T-helper 2 cell treated with Interferon-gamma antibody and Interleukin-4, amounts not matched to agents 5 μg/mL and 100 μg/mL, for 36 hours (primary cell): ENCODE results near the gene MPST.

Experiments used
- DNase-seq: peaks from one replicate; pipeline ENCODE4 v3.0.0; 2021; ENCODE audit warnings: low spot score
- H3K27ac Mint-ChIP-seq: one replicate; pipeline ENCODE4 v1.8.0; 2021; ENCODE audit warnings: mild to moderate bottlenecking, mixed read lengths
- H3K27me3 Mint-ChIP-seq: one replicate; pipeline ENCODE4 v1.8.0; 2021; ENCODE audit warnings: low read depth, mixed read lengths
- H3K36me3 Mint-ChIP-seq: one replicate; pipeline ENCODE4 v1.8.0; 2021; ENCODE audit warnings: low read depth, mixed read lengths
- H3K4me1 Mint-ChIP-seq: one replicate; pipeline ENCODE4 v1.8.0; 2021; ENCODE audit warnings: low read depth, mixed read lengths
- H3K4me3 Mint-ChIP-seq: one replicate; pipeline ENCODE4 v1.8.0; 2022; ENCODE audit warnings: mild to moderate bottlenecking, moderate library complexity, mixed read lengths
- H3K9me3 Mint-ChIP-seq: one replicate; pipeline ENCODE4 v1.8.0; 2021; ENCODE audit warnings: mixed read lengths

The MPST gene

DNA sequence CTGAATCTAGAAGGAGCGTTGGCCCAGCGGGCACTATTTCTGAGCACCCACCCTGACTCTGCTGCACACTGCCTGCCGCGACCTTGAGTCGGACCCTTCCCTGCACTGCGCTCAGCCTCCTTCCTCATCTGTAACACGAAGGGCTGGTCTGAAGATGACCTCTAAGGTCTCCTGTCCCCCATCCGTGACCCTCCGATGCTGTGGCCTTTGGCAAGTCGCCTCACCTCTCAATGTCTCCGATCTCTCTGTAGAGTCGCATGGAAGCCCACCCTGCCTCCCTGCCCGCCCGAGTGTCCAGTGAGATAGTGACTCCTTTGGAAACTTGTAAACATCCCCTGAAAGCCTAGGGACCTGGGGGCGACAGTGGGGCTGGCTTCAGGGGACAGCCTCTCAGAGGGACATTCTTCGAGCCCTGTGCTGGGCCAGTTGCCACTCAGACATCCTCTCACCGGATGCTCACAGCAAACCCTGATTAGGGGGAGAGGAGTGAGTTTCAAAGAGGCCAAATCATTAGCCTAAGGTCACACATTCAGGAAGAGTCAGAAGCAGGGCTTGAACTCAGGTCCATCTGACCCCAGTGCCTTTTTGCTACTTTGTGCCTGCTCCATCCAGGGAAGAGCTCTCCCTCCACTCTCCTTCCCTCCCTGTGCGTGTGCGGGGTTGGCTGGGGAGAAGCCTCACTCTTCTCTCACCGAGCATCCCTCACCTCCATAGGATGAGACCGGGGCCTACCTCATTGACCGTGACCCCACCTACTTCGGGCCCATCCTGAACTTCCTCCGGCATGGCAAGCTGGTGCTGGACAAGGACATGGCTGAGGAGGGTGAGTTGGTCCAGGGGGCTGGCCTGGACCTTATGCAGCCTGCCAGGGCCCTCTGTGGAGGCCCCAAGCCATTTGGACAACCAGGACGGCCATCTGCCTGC, 33.1 kb downstream of the MPST start:
- peaks cover 2% of the 10 kb centered on the region for H3K36me3 Mint-ChIP-seq
- H3K27ac Mint-ChIP-seq: peak overlapping the region; percentile 63
- no peak for DNase-seq
- H3K4me3 Mint-ChIP-seq: peak overlapping the region; percentile 87
- H3K9me3 Mint-ChIP-seq: no peaks in the 10 kb centered on the region
- peaks cover 9% of the 10 kb centered on the region for H3K4me1 Mint-ChIP-seq
- H3K27me3 Mint-ChIP-seq: no peaks in the 10 kb centered on the region

DNA sequence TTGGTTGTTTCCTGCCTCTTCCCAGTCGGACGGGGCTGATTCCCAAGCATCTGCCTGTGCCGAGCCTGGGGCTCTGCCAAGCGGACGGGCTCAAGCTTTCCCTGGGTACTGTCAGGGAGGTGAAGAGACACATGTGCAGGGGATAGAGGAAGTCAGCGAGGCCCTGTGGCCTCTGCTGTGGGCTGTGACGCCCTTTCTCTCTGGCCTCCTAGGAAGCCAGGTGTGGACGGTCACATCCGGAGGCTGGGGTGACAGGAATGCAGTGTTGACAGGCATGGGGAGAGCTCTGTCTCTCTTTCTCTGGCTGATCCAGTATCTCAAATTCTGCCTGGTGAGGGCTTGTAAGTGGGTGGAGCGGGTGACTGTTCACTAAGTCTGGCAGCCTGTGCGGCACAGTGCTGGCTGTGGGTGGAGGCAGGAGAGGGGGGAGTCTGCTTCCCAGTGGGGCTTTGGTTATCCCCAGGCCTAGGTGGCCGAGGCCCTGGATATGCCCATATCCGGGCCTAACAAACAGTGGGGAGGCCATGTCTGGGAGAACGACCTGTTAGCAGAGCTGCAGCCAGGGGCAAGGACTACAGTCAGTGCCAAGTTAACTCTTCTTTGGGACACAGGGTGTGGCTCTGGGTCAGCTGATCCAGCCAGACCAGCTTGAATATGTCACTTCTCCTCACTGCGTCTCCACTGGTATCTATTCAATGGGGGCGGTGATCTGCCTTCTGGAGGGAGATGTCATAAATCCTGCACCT, 33.9 kb downstream of the MPST start:
- Mint-ChIP-seq H3K27ac (no peak overlapping the region), H3K36me3 (peaks cover 3% of the 10 kb centered on the region), H3K4me1 (peaks cover 9% of the 10 kb centered on the region), H3K4me3 (peak overlapping the region; percentile 87), H3K9me3 (no peaks in the 10 kb centered on the region), H3K27me3 (no peaks in the 10 kb centered on the region)
- DNase-seq: no peak

DNA sequence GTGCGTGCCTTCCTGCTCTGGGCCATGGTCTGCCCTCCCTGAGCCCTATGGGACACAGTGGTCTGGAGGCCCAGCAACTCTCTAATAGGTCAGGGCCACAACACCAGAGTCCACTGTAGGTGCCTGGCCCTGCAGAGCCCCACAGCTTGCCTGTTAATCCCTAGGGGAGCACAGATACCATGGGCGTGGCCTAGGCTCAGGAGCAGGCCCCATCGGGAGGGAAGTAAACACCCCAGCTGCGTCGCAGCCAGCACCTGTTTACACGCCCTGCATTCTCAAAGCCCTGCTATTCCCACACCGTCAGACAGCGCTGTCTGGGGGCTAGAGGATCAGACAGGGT, 34.5 kb downstream of the MPST start:
- Mint-ChIP-seq H3K27me3 (no peaks in the 10 kb centered on the region), H3K27ac (no peak overlapping the region), H3K4me1 (peaks cover 9% of the 10 kb centered on the region), H3K36me3 (peaks cover 3% of the 10 kb centered on the region), H3K9me3 (no peaks in the 10 kb centered on the region), H3K4me3 (no peak overlapping the region)
- no peak for DNase-seq

DNA sequence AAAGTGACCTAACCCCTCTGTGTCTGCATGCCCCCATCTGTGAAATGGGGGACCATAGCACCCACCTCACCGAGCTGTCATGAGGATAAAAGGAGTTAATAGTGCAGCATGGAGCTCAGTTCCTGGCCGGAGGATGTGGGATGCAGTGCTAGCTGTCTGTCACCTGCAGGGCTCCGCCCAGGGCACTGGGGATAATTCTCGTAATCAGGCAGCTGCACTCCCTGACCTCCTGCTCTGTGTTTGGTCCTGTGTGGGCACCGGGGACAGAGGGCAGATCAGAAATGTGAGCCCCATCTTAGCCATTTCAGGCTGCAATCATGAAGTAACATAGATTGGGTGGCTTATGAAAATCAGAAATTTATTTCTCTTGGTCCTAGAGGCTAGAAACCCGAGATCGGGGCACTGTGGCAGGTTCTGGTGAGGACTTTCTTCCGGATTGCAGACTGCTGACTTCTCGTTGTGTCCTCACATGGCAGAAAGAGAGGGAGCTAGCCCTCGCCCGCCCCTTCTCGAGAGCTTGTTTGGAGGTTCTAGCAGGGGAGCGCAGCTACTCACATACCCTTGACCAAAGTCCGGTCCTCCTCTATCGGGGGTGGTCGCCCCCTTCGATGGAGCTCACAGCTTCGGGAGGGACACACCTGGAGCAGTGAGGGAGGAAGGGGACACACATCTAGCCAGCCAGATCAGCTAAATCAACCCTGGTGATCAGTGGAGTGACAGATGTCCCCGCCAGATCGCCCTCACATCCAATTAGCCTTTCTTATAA, 35.2 kb downstream of the MPST start:
- Mint-ChIP-seq H3K4me1 (peaks cover 10% of the 10 kb centered on the region), H3K9me3 (no peaks in the 10 kb centered on the region), H3K36me3 (peaks cover 3% of the 10 kb centered on the region), H3K27me3 (no peaks in the 10 kb centered on the region), H3K4me3 (no peak overlapping the region), H3K27ac (no peak overlapping the region)
- no peak for DNase-seq

DNA sequence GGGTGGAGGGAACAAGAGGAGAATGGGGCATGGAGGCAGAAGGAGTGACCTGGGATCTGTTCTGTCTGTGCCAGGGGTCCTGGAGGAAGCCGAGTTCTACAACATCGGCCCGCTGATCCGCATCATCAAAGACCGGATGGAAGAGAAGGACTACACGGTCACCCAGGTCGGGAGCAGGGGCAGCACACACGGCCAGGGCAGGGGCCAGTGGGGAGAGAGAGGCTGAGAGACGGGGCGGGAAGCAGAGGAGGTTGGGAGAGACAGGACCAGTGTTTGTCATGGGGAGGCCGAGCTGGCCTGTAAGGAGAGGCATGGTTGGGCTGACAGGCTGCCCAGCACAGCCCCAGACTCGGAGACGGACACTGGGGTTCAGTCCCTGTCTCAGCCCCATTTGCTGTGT, 36.7 kb downstream of the MPST start:
- Mint-ChIP-seq H3K27ac (no peak overlapping the region), H3K9me3 (no peaks in the 10 kb centered on the region), H3K4me1 (peaks cover 13% of the 10 kb centered on the region), H3K4me3 (no peak overlapping the region), H3K27me3 (no peaks in the 10 kb centered on the region), H3K36me3 (peaks cover 3% of the 10 kb centered on the region)
- no peak for DNase-seq

DNA sequence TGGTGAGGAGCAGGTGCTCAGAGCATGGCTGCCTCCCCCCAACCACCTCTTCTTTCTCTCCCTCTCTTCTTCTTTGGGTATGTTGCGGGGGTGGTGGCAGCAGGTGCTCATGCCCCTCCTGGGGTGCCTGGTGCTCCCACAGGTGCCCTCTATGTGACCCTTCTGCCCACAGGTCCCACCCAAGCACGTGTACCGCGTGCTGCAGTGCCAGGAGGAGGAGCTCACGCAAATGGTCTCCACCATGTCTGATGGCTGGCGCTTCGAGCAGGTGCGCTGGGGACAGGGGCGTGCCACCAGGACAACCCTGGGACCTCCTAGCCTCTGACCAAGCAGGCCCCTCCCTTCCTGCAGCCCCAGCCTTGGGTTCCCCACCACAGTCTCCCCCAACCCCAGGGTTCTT, 37.7 kb downstream of the MPST start:
- no peaks in the 10 kb centered on the region for H3K27me3 Mint-ChIP-seq
- no peak for DNase-seq
- H3K9me3 Mint-ChIP-seq: no peaks in the 10 kb centered on the region
- peaks cover 3% of the 10 kb centered on the region for H3K36me3 Mint-ChIP-seq
- no peak overlapping the region for H3K4me3 Mint-ChIP-seq
- no peak overlapping the region for H3K27ac Mint-ChIP-seq
- H3K4me1 Mint-ChIP-seq: peaks cover 12% of the 10 kb centered on the region

DNA sequence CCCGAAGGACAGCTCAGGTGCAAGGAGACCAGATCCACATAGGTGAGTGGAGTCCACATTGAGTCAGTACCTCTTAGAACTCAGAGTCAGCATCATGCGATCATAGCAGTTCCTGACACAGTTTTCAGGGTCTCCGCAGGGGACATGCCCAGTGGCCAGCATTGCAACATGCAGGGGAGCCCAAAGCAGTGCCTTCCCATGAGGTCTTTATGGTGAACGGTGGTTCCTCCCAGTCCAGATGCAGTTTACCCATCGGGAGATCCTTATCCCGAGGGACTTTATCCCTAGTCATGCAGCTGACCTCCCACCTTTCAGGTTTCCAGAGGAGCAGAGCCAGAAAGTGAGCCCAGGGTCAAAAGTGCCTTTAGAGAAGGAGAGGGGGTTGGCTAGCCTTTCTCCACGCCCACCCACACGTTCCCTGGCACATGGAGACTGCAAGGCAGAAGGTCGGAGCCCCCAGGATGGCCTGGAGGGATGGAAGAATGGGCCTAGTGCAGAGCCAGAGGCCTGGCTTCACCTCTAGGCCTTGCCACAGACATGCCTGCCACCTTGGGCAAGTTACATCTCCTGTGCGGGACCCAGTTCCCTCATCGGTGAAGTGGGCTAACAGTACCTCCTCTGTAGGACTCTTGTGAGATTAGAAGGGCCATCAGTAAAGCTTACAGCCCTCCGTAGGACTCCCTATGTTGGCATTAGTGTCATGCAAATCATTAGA, 38.4 kb downstream of the MPST start:
- Mint-ChIP-seq H3K36me3 (peaks cover 3% of the 10 kb centered on the region), H3K27me3 (no peaks in the 10 kb centered on the region), H3K4me3 (no peak overlapping the region), H3K9me3 (no peaks in the 10 kb centered on the region), H3K4me1 (peaks cover 7% of the 10 kb centered on the region), H3K27ac (no peak overlapping the region)
- DNase-seq: no peak

DNA sequence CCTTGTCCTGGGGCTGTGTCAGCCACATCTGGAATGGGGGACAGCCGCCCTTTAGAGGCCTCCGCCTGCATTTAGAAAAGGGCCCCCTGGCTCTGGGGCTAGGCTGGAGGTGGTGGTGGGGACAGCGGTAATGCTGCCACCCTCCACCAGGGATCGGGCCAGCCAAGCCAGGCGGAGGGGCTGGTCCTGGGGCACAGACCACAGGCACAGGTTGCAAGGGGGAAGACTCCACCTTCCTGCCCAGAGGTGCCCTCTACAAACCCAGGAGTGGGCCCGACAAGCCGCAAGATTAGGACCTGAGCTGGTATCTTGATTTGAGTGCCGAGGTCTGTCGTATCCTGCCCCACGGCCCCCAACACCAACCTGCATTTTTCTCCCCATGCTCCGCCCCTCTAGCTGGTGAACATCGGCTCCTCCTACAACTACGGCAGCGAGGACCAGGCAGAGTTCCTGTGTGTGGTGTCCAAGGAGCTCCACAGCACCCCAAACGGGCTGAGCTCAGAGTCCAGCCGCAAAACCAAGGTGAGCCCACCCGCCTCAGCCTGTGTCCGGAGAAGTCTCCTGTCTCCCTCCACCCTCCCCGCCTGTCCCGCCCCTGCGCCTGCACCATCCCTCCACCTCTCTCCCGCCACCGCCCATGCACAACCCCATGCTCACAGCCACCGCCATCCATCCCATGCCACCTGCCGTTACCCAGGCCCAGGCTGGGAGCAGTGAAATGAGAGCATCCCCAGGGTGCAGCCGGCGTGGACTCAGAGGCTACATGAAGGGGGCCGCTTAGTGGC, 39.6 kb downstream of the MPST start:
- Mint-ChIP-seq H3K4me3 (no peak overlapping the region), H3K4me1 (peaks cover 7% of the 10 kb centered on the region), H3K27me3 (no peaks in the 10 kb centered on the region), H3K9me3 (no peaks in the 10 kb centered on the region), H3K27ac (no peak overlapping the region), H3K36me3 (peaks cover 3% of the 10 kb centered on the region)
- DNase-seq: no peak

DNA sequence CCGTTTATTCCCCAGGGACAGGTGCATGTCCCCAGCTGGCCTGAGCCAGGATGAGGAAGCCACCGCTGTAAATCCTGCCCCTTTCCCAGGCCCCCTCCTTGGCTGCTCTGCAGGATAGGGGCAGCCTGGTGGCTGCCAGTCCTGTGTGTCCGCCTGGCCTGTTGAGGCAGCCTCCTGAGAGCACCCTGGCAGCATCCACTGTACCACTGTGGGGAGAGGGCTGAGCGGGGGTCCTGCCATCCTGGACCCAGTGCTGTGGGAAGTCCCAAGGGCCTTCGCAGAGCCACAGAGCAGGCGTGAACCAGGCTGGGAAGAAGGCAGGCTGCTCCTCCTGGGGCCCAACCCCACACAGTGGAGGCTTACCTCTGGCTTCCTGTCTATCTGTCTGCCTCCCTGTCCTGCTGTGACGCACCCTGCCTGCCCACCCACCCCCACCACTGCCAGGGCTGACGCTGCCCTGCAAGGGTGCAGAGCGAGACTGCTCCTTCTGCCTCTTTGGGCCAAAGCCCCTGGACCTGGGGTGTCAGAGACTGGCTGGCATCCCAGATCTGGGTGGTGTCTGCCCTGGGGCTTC, 40.4 kb downstream of the MPST start:
- Mint-ChIP-seq H3K9me3 (no peaks in the 10 kb centered on the region), H3K4me1 (peaks cover 7% of the 10 kb centered on the region), H3K4me3 (no peak overlapping the region), H3K27ac (no peak overlapping the region), H3K27me3 (no peaks in the 10 kb centered on the region), H3K36me3 (peaks cover 3% of the 10 kb centered on the region)
- no peak for DNase-seq

DNA sequence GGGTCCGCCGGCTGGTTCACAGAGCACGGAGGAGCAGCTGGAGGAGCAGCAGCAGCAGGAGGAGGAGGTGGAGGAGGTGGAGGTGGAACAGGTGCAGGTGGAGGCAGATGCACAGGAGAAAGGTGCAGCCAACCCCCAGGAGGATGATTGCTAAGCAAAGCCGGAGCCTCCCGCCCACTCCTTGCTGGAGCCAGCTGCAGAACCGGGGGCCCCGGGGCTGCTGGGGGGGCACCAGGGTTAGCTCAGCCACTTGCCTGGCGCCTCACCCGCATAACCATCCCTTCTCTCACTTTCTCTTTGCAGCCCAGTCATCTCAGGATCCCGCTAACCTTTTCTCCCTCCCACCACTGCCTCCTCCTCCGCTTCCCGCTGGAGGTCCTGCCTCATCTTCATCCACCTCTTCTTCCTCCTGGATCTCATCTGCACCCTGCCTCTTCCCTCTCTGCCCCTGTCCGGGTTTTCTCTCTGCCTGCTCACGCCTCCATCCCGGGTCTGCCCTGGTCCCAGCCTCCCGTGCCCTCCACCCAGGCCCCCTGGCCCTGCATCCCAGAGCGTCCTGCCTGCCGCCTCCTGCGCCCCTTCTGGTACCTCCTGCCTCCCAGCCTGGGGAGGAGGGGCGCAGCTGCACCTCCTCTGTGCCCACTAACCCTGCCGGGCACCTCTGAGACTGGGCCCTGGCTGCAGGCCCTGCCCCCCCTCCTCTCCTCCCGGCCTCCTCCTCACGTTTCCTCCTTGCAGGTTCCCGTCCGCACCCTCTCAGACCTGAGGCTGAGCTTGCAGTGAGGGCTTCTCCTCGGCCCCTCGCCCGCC, 41.5 kb downstream of the MPST start:
- Mint-ChIP-seq H3K4me3 (peak overlapping the region; percentile 32), H3K9me3 (no peaks in the 10 kb centered on the region), H3K36me3 (peaks cover 3% of the 10 kb centered on the region), H3K4me1 (peaks cover 7% of the 10 kb centered on the region), H3K27ac (peak overlapping the region; percentile 69), H3K27me3 (no peaks in the 10 kb centered on the region)
- DNase-seq: peak; percentile 75

DNA sequence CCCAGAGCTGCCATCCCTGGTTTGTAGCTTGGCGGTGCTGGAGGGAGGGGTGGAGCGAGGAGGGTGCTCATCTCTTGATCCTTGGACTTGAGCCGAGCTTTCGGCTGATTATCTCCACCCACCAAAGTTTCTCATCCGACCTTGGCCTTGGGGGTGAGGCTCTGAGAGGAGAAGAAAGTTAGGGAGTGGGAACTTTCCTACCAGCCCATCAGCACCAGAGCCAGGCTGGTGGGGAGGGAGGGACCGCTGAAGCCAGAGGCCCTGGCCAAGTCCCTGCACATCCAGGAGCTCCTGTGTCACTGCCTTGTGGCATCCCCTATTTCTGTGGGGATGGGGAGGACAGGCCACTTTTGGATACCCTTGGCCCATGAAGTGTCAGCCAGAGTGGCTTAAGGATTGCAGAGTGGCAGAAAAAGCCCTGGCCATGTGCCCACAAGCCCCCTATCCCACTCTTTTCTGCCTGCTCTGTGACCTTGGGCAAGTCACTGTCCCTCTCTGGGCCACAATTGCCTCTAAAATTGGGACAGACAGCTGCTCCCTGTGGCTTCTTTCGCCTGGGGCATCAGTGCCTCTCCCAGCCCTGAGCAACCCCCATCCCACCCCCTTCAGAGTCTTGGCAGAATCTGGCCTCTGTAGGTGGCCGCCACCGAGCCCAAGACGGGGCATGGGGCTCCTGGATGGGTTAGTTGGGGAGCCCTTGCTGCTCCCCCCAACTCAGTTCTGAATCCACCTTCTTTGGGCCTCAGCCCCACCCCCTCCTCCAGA, 42.3 kb downstream of the MPST start:
- no peak overlapping the region for H3K4me3 Mint-ChIP-seq
- no peak for DNase-seq
- H3K36me3 Mint-ChIP-seq: peaks cover 3% of the 10 kb centered on the region
- peaks cover 7% of the 10 kb centered on the region for H3K4me1 Mint-ChIP-seq
- no peaks in the 10 kb centered on the region for H3K9me3 Mint-ChIP-seq
- no peak overlapping the region for H3K27ac Mint-ChIP-seq
- no peaks in the 10 kb centered on the region for H3K27me3 Mint-ChIP-seq

DNA sequence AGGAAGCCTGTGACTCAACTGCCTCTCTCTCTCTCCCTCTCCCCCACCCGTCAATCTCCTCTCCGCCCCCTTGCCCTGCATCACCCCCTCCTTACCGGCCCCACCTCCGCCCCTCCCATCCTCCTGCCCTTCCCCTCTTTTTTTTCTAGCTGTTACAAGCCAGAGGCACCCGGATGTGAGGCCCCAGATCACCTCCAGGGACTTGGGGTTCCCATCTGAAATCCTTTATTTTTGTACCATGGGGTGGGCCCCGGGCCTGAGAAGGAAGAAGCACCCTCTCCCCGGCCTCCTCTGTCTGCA, 42.8 kb downstream of the MPST start:
- H3K4me3 Mint-ChIP-seq: no peak overlapping the region
- H3K9me3 Mint-ChIP-seq: no peaks in the 10 kb centered on the region
- no peak for DNase-seq
- peaks cover 5% of the 10 kb centered on the region for H3K4me1 Mint-ChIP-seq
- peaks cover 2% of the 10 kb centered on the region for H3K36me3 Mint-ChIP-seq
- no peaks in the 10 kb centered on the region for H3K27me3 Mint-ChIP-seq
- H3K27ac Mint-ChIP-seq: no peak overlapping the region
